MCF 10A (cell line): ENCODE results near the gene TTYH1. TPM values are rescaled to one million over a fixed set of nuclear protein-coding genes. Genes with fewer than 3 reads are reported as not detected.
A peak's percentile ranks its signal among the peaks of the same experiment; 100 is the strongest.
"Not testable (repeated sequence)": the region's sequence is repeated elsewhere in the genome, so short reads cannot be mapped to it uniquely, and the experiment has no call there.

Experiments
- BruUV-seq: library from RNA; stranded (reverse); fragments of 400-500 nt; replicated peaks from 2 replicates; lab custom pipeline; 2021; lab: Mats Ljungman, UMichigan
- CTCF ChIA-PET: fragments of 300-600 bp; sonication (Branson Sonifier 250); formaldehyde crosslinking; extraction: SDS; loops from one replicate; lab custom pipeline; 2021; ENCODE audit warnings: antibody characterized with exemption, inconsistent platforms; lab: Yijun Ruan, JAX
- POLR2A ChIA-PET: fragments of 300-600, 350-650 bp; sonication (Branson Sonifier 250); formaldehyde crosslinking; extraction: SDS; loops from one replicate; lab custom pipeline; 2020; ENCODE audit warnings: antibody characterized with exemption, inconsistent platforms; lab: Yijun Ruan, JAX
- DNase-seq: peaks from one replicate; pipeline ENCODE4 v3.0.0-alpha.2; 2018; ENCODE audit not compliant: unreplicated experiment
- H3K27ac Mint-ChIP-seq: one replicate; pipeline ENCODE4 v1.8.0; 2022; ENCODE audit warnings: mild to moderate bottlenecking, low read depth, mixed read lengths; ENCODE audit not compliant: unreplicated experiment
- H3K27me3 Mint-ChIP-seq: one replicate; pipeline ENCODE4 v1.8.0; 2022; ENCODE audit warnings: mixed read lengths; ENCODE audit not compliant: insufficient read depth, unreplicated experiment
- H3K36me3 Mint-ChIP-seq: one replicate; pipeline ENCODE4 v1.8.0; 2022; ENCODE audit warnings: mild to moderate bottlenecking, moderate library complexity, mixed read lengths; ENCODE audit not compliant: insufficient read depth, unreplicated experiment
- H3K4me1 Mint-ChIP-seq: one replicate; pipeline ENCODE4 v1.8.0; 2022; ENCODE audit warnings: mixed read lengths; ENCODE audit not compliant: insufficient read depth, unreplicated experiment
- H3K4me3 Mint-ChIP-seq: one replicate; pipeline ENCODE4 v1.8.0; 2022; ENCODE audit warnings: mild to moderate bottlenecking, moderate library complexity, mixed read lengths; ENCODE audit not compliant: unreplicated experiment
- H3K9me3 Mint-ChIP-seq: one replicate; pipeline ENCODE4 v1.8.0; 2022; ENCODE audit warnings: mixed read lengths; ENCODE audit not compliant: unreplicated experiment
- CTCF ChIP-seq: fragments of 200-600 bp; IDR thresholded peaks from one replicate; pipeline ENCODE4 v1.8.0; 2022; ENCODE audit warnings: antibody characterized with exemption, mild to moderate bottlenecking; ENCODE audit not compliant: unreplicated experiment
- intact Hi-C: fragments of 100-400 bp; cut with micrococcal nuclease; formaldehyde crosslinking; loops from 2 replicates; pipeline ENCODE4 v1.14.1; 2022
- total RNA-seq: library from RNA; stranded (reverse); gene quantifications from 2 replicates; pipeline ENCODE4 v1.2.3, GENCODE V29; 2022

The TTYH1 gene
- total RNA-seq, 1 experiment from 2014 or later: not detected

- H3K4me1 Mint-ChIP-seq, intact Hi-C loops, H3K9me3 Mint-ChIP-seq, H3K27me3 Mint-ChIP-seq, DNase-seq, H3K27ac Mint-ChIP-seq, H3K4me3 Mint-ChIP-seq, BruUV-seq, H3K36me3 Mint-ChIP-seq, POLR2A ChIA-PET: not testable (repeated sequence)
- CTCF ChIA-PET: interaction anchor here (0.6 to 1.6 kb wide), 3 partner anchors 20 to 530 kb away, joined by 4 to 10 read pairs (median 4); no protein-coding TSS in a partner anchor
Measured at GRCh38 chr19:54371453-54371852, 43.8 kb upstream of the TTYH1 start.

- CTCF ChIA-PET: interaction anchor here (0.7 to 1.3 kb wide), 2 partner anchors 17 to 640 kb away, joined by 4 to 8 read pairs; no protein-coding TSS in a partner anchor
- H3K27me3 Mint-ChIP-seq: no peaks in the 10 kb centered on the region
- TF ChIP-seq CTCF: no peak
- H3K9me3 Mint-ChIP-seq: no peaks in the 10 kb centered on the region
- no peaks in the 10 kb centered on the region for H3K4me1 Mint-ChIP-seq
- DNase-seq: peak; percentile 9
- no peak overlapping the region for H3K4me3 Mint-ChIP-seq
- no peaks in the 10 kb centered on the region for H3K36me3 Mint-ChIP-seq
- intact Hi-C loops: no loop called here
- BruUV-seq: no TSS peak
- no peak overlapping the region for H3K27ac Mint-ChIP-seq
- POLR2A ChIA-PET: no interaction called here
Measured at GRCh38 chr19:54373781-54374631, 41.3 kb upstream of the TTYH1 start.

GRCh38 chr19:54375181-54375938 lies 39.9 kb upstream of the TTYH1 start:
- CTCF ChIA-PET, BruUV-seq, H3K27ac Mint-ChIP-seq, H3K36me3 Mint-ChIP-seq, H3K4me1 Mint-ChIP-seq, POLR2A ChIA-PET, H3K9me3 Mint-ChIP-seq, DNase-seq, H3K4me3 Mint-ChIP-seq, intact Hi-C loops, H3K27me3 Mint-ChIP-seq: not testable (repeated sequence)

- no peak for DNase-seq
- H3K4me1 Mint-ChIP-seq: no peaks in the 10 kb centered on the region
- no peaks in the 10 kb centered on the region for H3K36me3 Mint-ChIP-seq
- no peak for TF ChIP-seq CTCF
- ChIA-PET CTCF (interaction anchor here (0.6 to 1.3 kb wide), 2 partner anchors 14 to 22 kb away, joined by 5 read pairs; no protein-coding TSS in a partner anchor), POLR2A (no interaction called here)
- intact Hi-C loops: no loop called here
- no peak overlapping the region for H3K27ac Mint-ChIP-seq
- peaks cover 9% of the 10 kb centered on the region for H3K9me3 Mint-ChIP-seq
- no TSS peak for BruUV-seq
- no peak overlapping the region for H3K4me3 Mint-ChIP-seq
- no peaks in the 10 kb centered on the region for H3K27me3 Mint-ChIP-seq
Measured at GRCh38 chr19:54376610-54377285, 38.5 kb upstream of the TTYH1 start.
